Measurements from ENCODE around the gene CCDC13.
A peak's percentile ranks its signal among the peaks of the same experiment; 100 is the strongest.
"Not testable (repeated sequence)": the region's sequence is repeated elsewhere in the genome, so short reads cannot be mapped to it uniquely, and the experiment has no call there.

CCDC13 gene

DNA sequence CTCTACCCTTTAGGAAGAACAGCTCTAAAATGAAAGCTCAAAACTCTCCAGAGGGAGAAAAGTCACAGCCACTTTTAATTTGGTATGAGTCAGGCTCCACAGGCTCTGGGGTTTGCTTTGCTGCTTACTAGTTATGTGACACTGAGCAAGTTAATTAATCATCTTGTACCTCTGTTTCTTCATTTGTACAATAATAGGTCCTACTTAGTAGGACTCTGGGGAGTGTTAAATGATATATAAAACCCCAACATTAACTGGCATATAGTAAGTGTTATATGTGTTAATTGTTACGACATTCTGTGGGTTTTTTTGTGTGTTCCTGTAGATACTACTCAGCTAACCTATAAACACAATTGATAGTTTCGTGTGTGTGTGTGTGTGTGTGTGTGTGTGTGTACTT, 42.8 kb upstream of the CCDC13 start:
- H3K9me3 ChIP-seq (ENCODE audit: insufficient read depth, low read depth, low read length): no peaks in the 10 kb centered on the region
- no peak overlapping the region for H3K27ac ChIP-seq (ENCODE audit: low read depth, low read length)
- H3K4ac ChIP-seq (ENCODE audit: low read depth, low read length): no peak overlapping the region
- no peak for DNase-seq
- peaks cover 8% of the 10 kb centered on the region for H3K79me1 ChIP-seq (ENCODE audit: low read length)
- H2AK5ac ChIP-seq (ENCODE audit: low read length): no peak overlapping the region
- H4K12ac ChIP-seq (ENCODE audit: low read depth, low read length): no peak overlapping the region
- H3K4me2 ChIP-seq (ENCODE audit: low read length): no peak overlapping the region
- no peak overlapping the region for H3K23ac ChIP-seq (ENCODE audit: low read length)
- H4K91ac ChIP-seq (ENCODE audit: low read depth, low read length): no peak overlapping the region
- no peaks in the 10 kb centered on the region for H3K27me3 ChIP-seq (ENCODE audit: insufficient read depth, low read length)
- H3K18ac ChIP-seq (ENCODE audit: low read length): no peak overlapping the region
- no peak overlapping the region for H2BK120ac ChIP-seq (ENCODE audit: insufficient read depth, low read length, poor library complexity)
- peaks cover 2 to 9% of the 10 kb centered on the region in 2 experiments for H3K36me3 ChIP-seq (ENCODE audit: control insufficient read depth in 1 of 2, insufficient read depth in 2 of 2, low read length in 2 of 2)
- no peak overlapping the region for H3K14ac ChIP-seq (ENCODE audit: low read length)
- no peak overlapping the region for H2BK5ac ChIP-seq (ENCODE audit: low read depth, low read length, poor library complexity)
- H2AFZ ChIP-seq (ENCODE audit: insufficient read depth, low read length, poor library complexity): no peak overlapping the region
- H3K9ac ChIP-seq (ENCODE audit: low read length): no peak overlapping the region
- peaks cover 9 to 10% of the 10 kb centered on the region in 2 experiments for H3K4me1 ChIP-seq (ENCODE audit: control insufficient read depth in 1 of 2, insufficient read depth in 2 of 2, low read length in 2 of 2)
- no peak overlapping the region for H4K8ac ChIP-seq (ENCODE audit: low read depth, low read length)
- H3K79me2 ChIP-seq (ENCODE audit: control insufficient read depth, insufficient read depth, low read length, poor library complexity): peaks cover 2% of the 10 kb centered on the region
- WGBS (ENCODE audit: extremely low coverage, insufficient coverage, insufficient read length): no CpG with 5 or more reads among the region's 2 CpGs
- no peak overlapping the region for H3K4me3 ChIP-seq (ENCODE audit: low read depth, low read length)
- no peak overlapping the region for H2BK12ac ChIP-seq (ENCODE audit: low read length)

DNA sequence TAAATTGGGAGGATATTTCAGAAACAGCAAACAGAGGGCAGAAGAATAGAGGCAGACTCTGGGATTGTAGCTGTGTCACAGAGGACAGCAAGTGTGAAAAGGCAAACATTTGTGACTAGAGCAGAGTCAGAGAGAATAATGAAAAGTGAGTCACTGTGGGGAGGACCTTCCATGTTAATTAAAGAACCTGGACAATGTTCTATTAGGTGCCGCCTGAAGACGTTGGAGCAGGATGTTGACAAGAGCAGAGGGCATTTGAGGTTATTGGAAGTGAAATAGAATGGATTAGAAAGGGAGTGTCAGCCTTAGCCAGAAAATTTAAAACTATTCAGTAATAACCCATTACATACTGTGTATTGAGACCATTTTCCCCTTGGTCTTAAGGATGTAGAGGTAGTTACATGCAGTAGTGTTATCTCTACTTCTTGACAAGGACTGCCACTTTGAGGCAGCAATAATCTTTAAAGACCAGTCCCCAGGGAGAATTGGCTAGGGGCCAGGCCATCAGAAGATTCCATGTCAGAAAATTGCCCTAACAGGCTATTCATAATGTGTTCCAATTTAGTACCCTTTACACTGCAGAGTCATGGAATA, 42.0 kb upstream of the CCDC13 start:
- Histone ChIP-seq H3K36me3 (ENCODE audit: control insufficient read depth in 1 of 2, insufficient read depth in 2 of 2, low read length in 2 of 2) (peaks cover 0 to 9% of the 10 kb centered on the region in 2 experiments), H3K9ac (ENCODE audit: low read length) (no peak overlapping the region), H3K9me3 (ENCODE audit: insufficient read depth, low read depth, low read length) (no peaks in the 10 kb centered on the region), H2BK120ac (ENCODE audit: insufficient read depth, low read length, poor library complexity) (no peak overlapping the region), H3K4me3 (ENCODE audit: low read depth, low read length) (no peak overlapping the region), H3K14ac (ENCODE audit: low read length) (no peak overlapping the region), H4K12ac (ENCODE audit: low read depth, low read length) (no peak overlapping the region), H3K4ac (ENCODE audit: low read depth, low read length) (no peak overlapping the region), H4K91ac (ENCODE audit: low read depth, low read length) (no peak overlapping the region), H2AFZ (ENCODE audit: insufficient read depth, low read length, poor library complexity) (no peak overlapping the region), H3K23ac (ENCODE audit: low read length) (no peak overlapping the region), H3K27ac (ENCODE audit: low read depth, low read length) (no peak overlapping the region), H2AK5ac (ENCODE audit: low read length) (no peak overlapping the region), H3K4me2 (ENCODE audit: low read length) (no peak overlapping the region), H2BK12ac (ENCODE audit: low read length) (peak overlapping the region; percentile 40), H3K79me1 (ENCODE audit: low read length) (peaks cover 12% of the 10 kb centered on the region), H3K4me1 (ENCODE audit: control insufficient read depth in 1 of 2, insufficient read depth in 2 of 2, low read length in 2 of 2) (peaks cover 10 to 12% of the 10 kb centered on the region in 2 experiments), H3K18ac (ENCODE audit: low read length) (no peak overlapping the region), H3K27me3 (ENCODE audit: insufficient read depth, low read length) (no peaks in the 10 kb centered on the region), H2BK5ac (ENCODE audit: low read depth, low read length, poor library complexity) (no peak overlapping the region), H3K79me2 (ENCODE audit: control insufficient read depth, insufficient read depth, low read length, poor library complexity) (peaks cover 2% of the 10 kb centered on the region), H4K8ac (ENCODE audit: low read depth, low read length) (no peak overlapping the region)
- DNase-seq: no peak
- WGBS (ENCODE audit: extremely low coverage, insufficient coverage, insufficient read length): no CpG with 5 or more reads among the region's 2 CpGs

DNA sequence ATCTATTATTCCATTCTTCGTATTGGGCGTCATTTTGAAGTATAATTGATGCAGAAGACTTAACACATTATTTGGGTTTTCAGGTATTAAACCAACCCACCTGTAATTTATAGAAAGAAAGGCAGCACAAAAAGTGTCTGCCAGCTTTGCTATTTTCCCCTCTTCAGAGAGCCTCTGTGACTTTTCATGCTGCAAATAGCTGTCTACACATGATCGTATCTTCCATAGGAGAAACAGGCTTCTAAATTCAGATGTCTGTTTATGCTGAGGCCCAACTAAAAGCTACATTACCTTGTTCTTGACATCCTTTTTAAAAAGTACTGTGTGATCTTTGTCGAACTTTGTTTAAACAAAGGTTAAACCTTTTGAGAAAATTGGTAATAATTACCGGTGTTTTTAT, 41.2 kb upstream of the CCDC13 start:
- H3K9me3 ChIP-seq (ENCODE audit: insufficient read depth, low read depth, low read length): no peaks in the 10 kb centered on the region
- no peak overlapping the region for H4K12ac ChIP-seq (ENCODE audit: low read depth, low read length)
- no peak for DNase-seq
- no peak overlapping the region for H3K9ac ChIP-seq (ENCODE audit: low read length)
- H4K8ac ChIP-seq (ENCODE audit: low read depth, low read length): no peak overlapping the region
- no peak overlapping the region for H4K91ac ChIP-seq (ENCODE audit: low read depth, low read length)
- no peak overlapping the region for H3K4ac ChIP-seq (ENCODE audit: low read depth, low read length)
- peaks cover 7 to 12% of the 10 kb centered on the region in 2 experiments for H3K4me1 ChIP-seq (ENCODE audit: control insufficient read depth in 1 of 2, insufficient read depth in 2 of 2, low read length in 2 of 2)
- H3K14ac ChIP-seq (ENCODE audit: low read length): no peak overlapping the region
- H3K4me3 ChIP-seq (ENCODE audit: low read depth, low read length): no peak overlapping the region
- no peak overlapping the region for H2AFZ ChIP-seq (ENCODE audit: insufficient read depth, low read length, poor library complexity)
- H3K36me3 ChIP-seq (ENCODE audit: control insufficient read depth in 1 of 2, insufficient read depth in 2 of 2, low read length in 2 of 2): peaks cover 0 to 4% of the 10 kb centered on the region in 2 experiments
- peaks cover 2% of the 10 kb centered on the region for H3K79me2 ChIP-seq (ENCODE audit: control insufficient read depth, insufficient read depth, low read length, poor library complexity)
- H3K27ac ChIP-seq (ENCODE audit: low read depth, low read length): no peak overlapping the region
- no peak overlapping the region for H2BK5ac ChIP-seq (ENCODE audit: low read depth, low read length, poor library complexity)
- H3K27me3 ChIP-seq (ENCODE audit: insufficient read depth, low read length): no peaks in the 10 kb centered on the region
- H3K79me1 ChIP-seq (ENCODE audit: low read length): peaks cover 13% of the 10 kb centered on the region
- H3K18ac ChIP-seq (ENCODE audit: low read length): no peak overlapping the region
- WGBS (ENCODE audit: extremely low coverage, insufficient coverage, insufficient read length): no CpG with 5 or more reads among the region's 5 CpGs
- H2BK12ac ChIP-seq (ENCODE audit: low read length): no peak overlapping the region
- no peak overlapping the region for H3K23ac ChIP-seq (ENCODE audit: low read length)
- H2AK5ac ChIP-seq (ENCODE audit: low read length): no peak overlapping the region
- no peak overlapping the region for H2BK120ac ChIP-seq (ENCODE audit: insufficient read depth, low read length, poor library complexity)
- no peak overlapping the region for H3K4me2 ChIP-seq (ENCODE audit: low read length)

DNA sequence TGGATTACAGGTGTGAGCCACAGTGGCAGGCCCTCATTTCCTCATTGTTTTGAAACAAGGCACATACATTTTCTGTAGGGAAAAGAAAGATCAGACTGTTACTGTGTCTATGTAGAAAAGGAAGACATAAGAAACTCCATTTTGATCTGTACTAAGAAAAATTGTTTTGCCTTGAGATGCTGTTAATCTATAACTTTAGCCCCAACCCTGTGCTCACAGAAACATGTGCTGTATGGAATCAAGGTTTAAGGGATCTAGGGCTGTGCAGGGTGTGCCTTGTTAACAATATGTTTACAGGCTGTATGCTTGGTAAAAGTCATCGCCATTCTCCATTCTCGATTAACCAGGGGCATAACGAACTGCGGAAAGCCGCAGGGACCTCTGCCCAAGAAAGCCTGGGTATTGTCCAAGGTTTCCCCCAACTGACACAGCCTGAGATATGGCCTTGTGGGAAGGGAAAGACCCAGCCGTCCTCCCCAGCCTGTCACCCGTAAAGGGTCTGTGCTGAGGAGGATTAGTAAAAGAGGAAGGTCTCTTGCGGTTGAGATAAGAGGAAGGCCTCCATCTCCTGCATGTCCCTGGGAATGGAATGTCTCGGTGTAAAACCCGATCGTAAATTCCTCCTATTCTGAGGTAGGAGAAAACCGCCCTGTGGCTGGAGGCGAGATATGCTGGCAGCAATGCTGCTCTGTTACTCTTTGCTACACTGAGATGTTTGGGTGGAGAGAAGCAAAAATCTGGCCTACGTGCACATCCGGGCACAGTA, 38.2 kb upstream of the CCDC13 start:
- Histone ChIP-seq H3K18ac (ENCODE audit: low read length) (peak overlapping the region; percentile 83), H2BK12ac (ENCODE audit: low read length) (peak overlapping the region; percentile 74), H2AFZ (ENCODE audit: insufficient read depth, low read length, poor library complexity) (peak overlapping the region; percentile 62), H4K12ac (ENCODE audit: low read depth, low read length) (peak overlapping the region; percentile 94), H3K4me1 (ENCODE audit: control insufficient read depth in 1 of 2, insufficient read depth in 2 of 2, low read length in 2 of 2) (peaks cover 7 to 16% of the 10 kb centered on the region in 2 experiments), H4K91ac (ENCODE audit: low read depth, low read length) (peak overlapping the region; percentile 87), H3K14ac (ENCODE audit: low read length) (peak overlapping the region; percentile 91), H2AK5ac (ENCODE audit: low read length) (peak overlapping the region; percentile 77), H4K8ac (ENCODE audit: low read depth, low read length) (peak overlapping the region; percentile 85), H2BK120ac (ENCODE audit: insufficient read depth, low read length, poor library complexity) (peak overlapping the region; percentile 91), H3K27ac (ENCODE audit: low read depth, low read length) (peak overlapping the region; percentile 97), H3K4ac (ENCODE audit: low read depth, low read length) (peak overlapping the region; percentile 60), H3K4me2 (ENCODE audit: low read length) (peak overlapping the region; percentile 48), H3K79me1 (ENCODE audit: low read length) (peaks cover 13% of the 10 kb centered on the region), H2BK5ac (ENCODE audit: low read depth, low read length, poor library complexity) (peak overlapping the region; percentile 97)
- not testable (repeated sequence) for H3K79me2 ChIP-seq (ENCODE audit: control insufficient read depth, insufficient read depth, low read length, poor library complexity); H3K27me3 ChIP-seq (ENCODE audit: insufficient read depth, low read length); H3K4me3 ChIP-seq (ENCODE audit: low read depth, low read length); H3K36me3 ChIP-seq (ENCODE audit: control insufficient read depth in 1 of 2, insufficient read depth in 2 of 2, low read length in 2 of 2); H3K9me3 ChIP-seq (ENCODE audit: insufficient read depth, low read depth, low read length); H3K23ac ChIP-seq (ENCODE audit: low read length); H3K9ac ChIP-seq (ENCODE audit: low read length)
- WGBS (ENCODE audit: extremely low coverage, insufficient coverage, insufficient read length): no CpG with 5 or more reads among the region's 15 CpGs
- peak; percentile 89 to 91 for DNase-seq
